Right atrium auricular region (tissue), 2 donors: ENCODE measurements around the gene TFDP1. TPM values are rescaled to one million over a fixed set of nuclear protein-coding genes. Genes with fewer than 3 reads are reported as not detected.

ENCODE experiments used
- DNase-seq: peaks from one replicate; pipeline ENCODE4 v3.0.0-alpha.2; 2019; ENCODE audit warnings: low spot score
- H3K27ac ChIP-seq, 2 donors: fragments of 200-600 bp; sonication (generic); 1 replicate in 1 of 2; 2 replicates in 1 of 2; pipeline ENCODE4 v1.5.1; 2016 to 2019
- H3K27me3 ChIP-seq, 2 donors: fragments of 200-600 bp; sonication (generic); one replicate each; pipeline versions ENCODE4 v1.5.1 to v1.6.0; 2017 to 2019
- H3K36me3 ChIP-seq: fragments of 200-600 bp; sonication (generic); one replicate; pipeline ENCODE4 v1.5.1; 2016
- H3K4me1 ChIP-seq, 2 donors: fragments of 200-600 bp; sonication (generic); one replicate each; pipeline versions ENCODE4 v1.5.1 to v1.6.0; 2017 to 2019
- H3K4me3 ChIP-seq, 2 donors: fragments of 200-600 bp; sonication (generic); 1 replicate in 1 of 2; 2 replicates in 1 of 2; pipeline ENCODE4 v1.5.1; 2017 to 2019; ENCODE audit warnings: mild to moderate bottlenecking in 1 of 2, moderate library complexity in 1 of 2
- H3K9me3 ChIP-seq, 2 donors: fragments of 200-600 bp; sonication (generic); one replicate each; pipeline ENCODE4 v1.5.1; 2019
- CTCF ChIP-seq, 2 donors: fragments of 200-600 bp; sonication (generic); IDR thresholded peaks; one replicate each; pipeline ENCODE4 v1.5.1; 2019; ENCODE audit warnings: antibody characterized with exemption in 2 of 2
- total RNA-seq, 2 donors: library from RNA; depleted of rRNA; stranded (reverse); fragments of >200 nt; gene quantifications; one replicate each; pipeline ENCODE4 v1.1.0, GENCODE V29; 2016

Gene TFDP1
- total RNA-seq, 2 donors from 2014 or later: 34.4 to 40.4 TPM

GRCh38 chr13:113625965-113626721 is 41.6 kb downstream of the TFDP1 start:
- Histone ChIP-seq H3K4me3 (no peak overlapping the region), H3K9me3 (no peaks in the 10 kb centered on the region), H3K4me1 (no peaks in the 10 kb centered on the region), H3K27ac (no peak overlapping the region), H3K27me3 (no peaks in the 10 kb centered on the region), H3K36me3 (peaks cover 21% of the 10 kb centered on the region)
- DNase-seq: no peak
- no peak for TF ChIP-seq CTCF (IDR thresholded peaks at IDR 0.05)

- H3K4me3 ChIP-seq: no peak overlapping the region
- no peak for DNase-seq
- TF ChIP-seq CTCF (IDR thresholded peaks at IDR 0.05): no peak
- no peaks in the 10 kb centered on the region for H3K4me1 ChIP-seq
- H3K9me3 ChIP-seq: no peaks in the 10 kb centered on the region
- H3K27ac ChIP-seq: no peak overlapping the region
- H3K27me3 ChIP-seq: no peaks in the 10 kb centered on the region
- H3K36me3 ChIP-seq: peaks cover 27% of the 10 kb centered on the region
Measured at GRCh38 chr13:113627136-113627535, 42.6 kb downstream of the TFDP1 start.

GRCh38 chr13:113628291-113629270 is 44.0 kb downstream of the TFDP1 start:
- Histone ChIP-seq H3K27ac (no peak overlapping the region), H3K4me3 (no peak overlapping the region), H3K36me3 (peaks cover 31% of the 10 kb centered on the region), H3K9me3 (no peaks in the 10 kb centered on the region), H3K4me1 (no peaks in the 10 kb centered on the region), H3K27me3 (no peaks in the 10 kb centered on the region)
- DNase-seq: no peak
- TF ChIP-seq CTCF (IDR thresholded peaks at IDR 0.05): no peak

GRCh38 chr13:113629866-113630265 is 45.3 kb downstream of the TFDP1 start:
- Histone ChIP-seq H3K4me1 (no peaks in the 10 kb centered on the region), H3K9me3 (no peaks in the 10 kb centered on the region), H3K4me3 (no peak overlapping the region), H3K27me3 (no peaks in the 10 kb centered on the region), H3K36me3 (peaks cover 31% of the 10 kb centered on the region), H3K27ac (no peak overlapping the region)
- no peak for TF ChIP-seq CTCF (IDR thresholded peaks at IDR 0.05)
- no peak for DNase-seq

GRCh38 chr13:113630296-113630695 is 45.7 kb downstream of the TFDP1 start:
- peaks cover 36% of the 10 kb centered on the region for H3K36me3 ChIP-seq

More at GRCh38 chr13:113630296-113630695, 45.7 kb downstream of the TFDP1 start:
- Histone ChIP-seq H3K27ac (no peak overlapping the region), H3K9me3 (no peaks in the 10 kb centered on the region), H3K27me3 (no peaks in the 10 kb centered on the region), H3K4me1 (no peaks in the 10 kb centered on the region), H3K4me3 (no peak overlapping the region)
- DNase-seq: no peak
- no peak for TF ChIP-seq CTCF (IDR thresholded peaks at IDR 0.05)
